ENCODE results near the gene BIK.

GRCh38 chr22:43172191-43172590, 61.6 kb downstream of the BIK start:
- TF ChIP-seq CTCF (IDR thresholded peaks at IDR 0.05) (no peak), POLR2A (IDR thresholded peaks at IDR 0.05) (no peak), POLR2AphosphoS5 (IDR thresholded peaks at IDR 0.05) (no peak), EP300 (IDR thresholded peaks at IDR 0.05) (no peak)
